Mesodermal cell (in vitro differentiated cells): ENCODE data around the gene SCUBE1.

Experiments
- H3K27ac ChIP-seq: 2 replicates; pipeline ENCODE4 v1.7.0; 2013; ENCODE audit warnings: mild to moderate bottlenecking, low read depth, low read length, moderate library complexity; ENCODE audit not compliant: severe bottlenecking
- H3K36me3 ChIP-seq: 2 replicates; pipeline ENCODE4 v1.7.1; 2013; ENCODE audit warnings: mild to moderate bottlenecking, low read length, moderate library complexity; ENCODE audit not compliant: control insufficient read depth, insufficient read depth
- H3K4me1 ChIP-seq: one replicate; pipeline ENCODE4 v1.7.1; 2013; ENCODE audit warnings: mild to moderate bottlenecking, low read length; ENCODE audit not compliant: insufficient read depth, control insufficient read depth, poor library complexity, severe bottlenecking
- H3K4me3 ChIP-seq: 2 replicates; pipeline ENCODE4 v1.7.0; 2013; ENCODE audit warnings: low read length, control low read depth, mild to moderate bottlenecking; ENCODE audit not compliant: insufficient read depth, poor library complexity, severe bottlenecking; ENCODE audit errors: extremely low read depth
- H3K9me3 ChIP-seq: 2 replicates; pipeline ENCODE4 v1.7.1; 2013; ENCODE audit warnings: mild to moderate bottlenecking, low read length, moderate library complexity; ENCODE audit not compliant: control insufficient read depth
- WGBS, 2 experiments: methylation state at CpG; one replicate each; pipeline ENCODE4 v1.1.5; 2013; ENCODE audit warnings: missing lambda C conversion rate in 2 of 2; ENCODE audit not compliant: insufficient coverage in 2 of 2; 5-methylcytosine and 5-hydroxymethylcytosine counted together

SCUBE1 gene

GRCh38 chr22:43173976-43174720 is 169.0 kb downstream of the SCUBE1 start:
- no peak overlapping the region for H3K4me3 ChIP-seq
- H3K27ac ChIP-seq = no peak overlapping the region
- H3K36me3 ChIP-seq = peaks cover 58% of the 10 kb centered on the region
- WGBS, 2 experiments = 95 to 96% methylated on average over 35 to 36 of the region's 39 CpGs
- no peaks in the 10 kb centered on the region for H3K9me3 ChIP-seq
- peaks cover 4% of the 10 kb centered on the region for H3K4me1 ChIP-seq

GRCh38 chr22:43173566-43173965 is 169.6 kb downstream of the SCUBE1 start:
- Histone ChIP-seq H3K27ac (no peak overlapping the region), H3K4me1 (peaks cover 10% of the 10 kb centered on the region), H3K4me3 (no peak overlapping the region), H3K36me3 (peaks cover 52% of the 10 kb centered on the region), H3K9me3 (no peaks in the 10 kb centered on the region)
- WGBS, 2 experiments = 92 to 99% methylated on average over 9 of the region's 9 CpGs

GRCh38 chr22:43172191-43172590 is 171.0 kb downstream of the SCUBE1 start:
- Histone ChIP-seq H3K36me3 (peaks cover 53% of the 10 kb centered on the region), H3K4me3 (no peak overlapping the region), H3K27ac (no peak overlapping the region), H3K9me3 (no peaks in the 10 kb centered on the region), H3K4me1 (peaks cover 15% of the 10 kb centered on the region)
- 94 to 96% methylated on average over 19 of the region's 19 CpGs for WGBS, 2 experiments

- Histone ChIP-seq H3K4me1 (peaks cover 15% of the 10 kb centered on the region), H3K36me3 (peaks cover 50% of the 10 kb centered on the region), H3K4me3 (no peak overlapping the region), H3K27ac (no peak overlapping the region), H3K9me3 (no peaks in the 10 kb centered on the region)
- 92 to 95% methylated on average over 9 to 12 of the region's 12 CpGs for WGBS, 2 experiments
These were observed 171.6 kb downstream of the SCUBE1 start for GRCh38 chr22:43171607-43172006.

- Histone ChIP-seq H3K36me3 (peaks cover 49% of the 10 kb centered on the region), H3K4me1 (peaks cover 15% of the 10 kb centered on the region), H3K9me3 (no peaks in the 10 kb centered on the region), H3K4me3 (no peak overlapping the region), H3K27ac (no peak overlapping the region)
- WGBS, 2 experiments = 92 to 96% methylated on average over 11 to 13 of the region's 14 CpGs
These were observed 172.1 kb downstream of the SCUBE1 start for GRCh38 chr22:43171019-43171491.

GRCh38 chr22:43170131-43170480 is 173.1 kb downstream of the SCUBE1 start:
- 94 to 95% methylated on average over 9 of the region's 9 CpGs for WGBS, 2 experiments
- H3K9me3 ChIP-seq = no peaks in the 10 kb centered on the region
- H3K27ac ChIP-seq = no peak overlapping the region
- H3K4me1 ChIP-seq = peaks cover 15% of the 10 kb centered on the region
- peaks cover 40% of the 10 kb centered on the region for H3K36me3 ChIP-seq
- no peak overlapping the region for H3K4me3 ChIP-seq

GRCh38 chr22:43169310-43170130 is 173.7 kb downstream of the SCUBE1 start:
- WGBS, 2 experiments = 93% methylated on average over 22 to 23 of the region's 23 CpGs
- Histone ChIP-seq H3K27ac (no peak overlapping the region), H3K36me3 (peaks cover 34% of the 10 kb centered on the region)

GRCh38 chr22:43168471-43169309 is 174.5 kb downstream of the SCUBE1 start:
- Histone ChIP-seq H3K4me3 (no peak overlapping the region), H3K4me1 (peaks cover 15% of the 10 kb centered on the region), H3K9me3 (no peaks in the 10 kb centered on the region), H3K36me3 (peaks cover 26% of the 10 kb centered on the region), H3K27ac (peak overlapping the region; percentile 10)
- WGBS, 2 experiments = 93% methylated on average over 21 to 22 of the region's 25 CpGs

More at GRCh38 chr22:43169310-43170130, 173.7 kb downstream of the SCUBE1 start:
- Histone ChIP-seq H3K4me3 (no peak overlapping the region), H3K9me3 (no peaks in the 10 kb centered on the region), H3K4me1 (peaks cover 15% of the 10 kb centered on the region)

GRCh38 chr22:43167001-43167589 is 176.1 kb downstream of the SCUBE1 start:
- 96% methylated on average over 15 to 16 of the region's 19 CpGs for WGBS, 2 experiments

More at GRCh38 chr22:43167001-43167589, 176.1 kb downstream of the SCUBE1 start:
- Histone ChIP-seq H3K9me3 (no peaks in the 10 kb centered on the region), H3K4me1 (peaks cover 15% of the 10 kb centered on the region), H3K4me3 (no peak overlapping the region), H3K27ac (no peak overlapping the region), H3K36me3 (peaks cover 29% of the 10 kb centered on the region)
